ENCODE results near the gene PFN3.

DNA sequence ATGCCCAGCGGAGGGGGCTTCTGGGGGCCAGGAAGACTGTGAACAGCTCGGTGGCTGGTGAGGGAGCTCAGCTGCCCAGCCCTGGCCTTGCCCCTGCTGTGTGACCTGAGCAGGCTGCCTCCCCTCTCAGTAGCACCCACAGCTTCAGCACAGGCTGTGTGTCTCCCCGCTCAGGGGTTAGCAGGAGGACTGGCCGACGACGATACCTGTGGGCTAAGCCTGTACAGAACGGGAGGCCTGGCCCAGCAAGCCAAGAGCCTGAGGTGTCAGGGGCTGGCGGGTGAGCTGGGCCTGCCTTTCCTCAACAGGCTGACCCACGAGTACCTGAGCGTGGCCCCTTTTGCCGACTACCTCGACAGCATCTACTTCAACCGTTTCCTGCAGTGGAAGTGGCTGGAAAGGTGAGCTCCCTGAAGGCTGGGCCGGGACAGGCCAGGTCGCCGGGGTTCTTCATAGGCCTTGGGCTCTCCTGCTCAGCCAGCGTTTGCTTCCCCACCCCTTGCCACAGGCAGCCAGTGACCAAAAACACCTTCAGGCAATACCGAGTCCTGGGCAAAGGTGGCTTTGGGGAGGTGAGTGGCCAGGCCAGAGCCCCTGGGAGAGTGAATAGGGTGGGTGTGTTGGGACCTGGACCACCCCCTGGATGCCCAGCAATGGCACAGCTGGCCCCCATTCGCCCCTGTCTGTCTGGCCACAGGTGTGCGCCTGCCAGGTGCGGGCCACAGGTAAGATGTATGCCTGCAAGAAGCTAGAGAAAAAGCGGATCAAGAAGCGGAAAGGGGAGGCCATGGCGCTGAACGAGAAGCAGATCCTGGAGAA, 32.6 kb upstream of the PFN3 start:
- TF ChIP-seq, protein P1, sequence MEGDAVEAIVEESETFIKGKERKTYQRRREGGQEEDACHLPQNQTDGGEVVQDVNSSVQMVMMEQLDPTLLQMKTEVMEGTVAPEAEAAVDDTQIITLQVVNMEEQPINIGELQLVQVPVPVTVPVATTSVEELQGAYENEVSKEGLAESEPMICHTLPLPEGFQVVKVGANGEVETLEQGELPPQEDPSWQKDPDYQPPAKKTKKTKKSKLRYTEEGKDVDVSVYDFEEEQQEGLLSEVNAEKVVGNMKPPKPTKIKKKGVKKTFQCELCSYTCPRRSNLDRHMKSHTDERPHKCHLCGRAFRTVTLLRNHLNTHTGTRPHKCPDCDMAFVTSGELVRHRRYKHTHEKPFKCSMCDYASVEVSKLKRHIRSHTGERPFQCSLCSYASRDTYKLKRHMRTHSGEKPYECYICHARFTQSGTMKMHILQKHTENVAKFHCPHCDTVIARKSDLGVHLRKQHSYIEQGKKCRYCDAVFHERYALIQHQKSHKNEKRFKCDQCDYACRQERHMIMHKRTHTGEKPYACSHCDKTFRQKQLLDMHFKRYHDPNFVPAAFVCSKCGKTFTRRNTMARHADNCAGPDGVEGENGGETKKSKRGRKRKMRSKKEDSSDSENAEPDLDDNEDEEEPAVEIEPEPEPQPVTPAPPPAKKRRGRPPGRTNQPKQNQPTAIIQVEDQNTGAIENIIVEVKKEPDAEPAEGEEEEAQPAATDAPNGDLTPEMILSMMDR (conservative IDR thresholded peaks at IDR 0.05; ENCODE audit: low read length), result no peak
- TF ChIP-seq EZH2phosphoT487 (IDR thresholded peaks at IDR 0.05; ENCODE audit: borderline replicate concordance, low read depth, low read length), result no peak
